HFF-Myc (cell line): Measurements from ENCODE around the gene EPB41.

Source experiments
- DNase-seq: peaks from one replicate; pipeline ENCODE4 v3.0.0-alpha.2; 2011; ENCODE audit warnings: low read depth; ENCODE audit errors: extremely low read depth
- H3K4me3 ChIP-seq: replicated peaks from 2 replicates; pipeline ENCODE4 v1.5.1; 2011; ENCODE audit warnings: low read depth, mild to moderate bottlenecking, control low read depth, low read length
- TF ChIP-seq, protein P1 (sequence below): IDR thresholded peaks from 2 replicates; pipeline ENCODE4 v1.5.1; 2012; ENCODE audit warnings: mild to moderate bottlenecking, low read depth, low read length, control low read depth; ENCODE audit errors: missing control alignments

EPB41 gene

DNA sequence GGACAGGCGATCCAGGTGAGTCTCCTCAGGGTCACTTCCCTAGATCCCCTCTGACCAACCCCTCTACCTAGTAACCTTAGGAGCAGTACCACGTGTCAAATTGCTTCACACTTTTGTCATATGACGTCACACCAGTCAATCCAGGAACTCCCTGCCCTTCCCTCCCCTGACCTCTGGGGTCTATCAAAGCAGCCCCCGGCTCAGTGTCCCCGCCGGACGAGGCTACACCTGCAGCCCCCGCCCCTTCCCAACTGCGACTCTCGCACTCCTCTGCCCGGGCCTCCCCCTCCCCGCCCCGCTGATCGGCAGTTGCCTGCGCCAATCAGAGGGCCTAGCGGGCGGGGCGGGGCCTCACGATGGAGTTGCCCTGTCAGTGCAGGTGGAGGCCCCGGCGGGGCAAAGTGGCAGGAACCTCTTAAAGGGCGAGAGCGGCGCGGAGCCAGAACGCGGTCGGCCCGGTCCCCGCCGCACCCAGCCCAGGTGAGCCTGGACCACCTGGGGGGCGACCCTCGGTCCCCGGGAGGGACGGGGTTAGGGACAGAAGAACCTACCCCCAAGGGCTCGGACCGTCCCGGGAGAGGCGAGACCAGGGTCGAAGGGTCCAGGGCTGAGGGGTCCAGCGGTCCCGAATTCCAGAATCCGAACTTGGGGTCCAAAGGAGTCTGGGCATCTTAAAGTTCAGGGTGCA lies 27.5 kb upstream of the EPB41 start:
- peak overlapping the region; percentile 76 for H3K4me3 ChIP-seq
- TF ChIP-seq, protein P1, sequence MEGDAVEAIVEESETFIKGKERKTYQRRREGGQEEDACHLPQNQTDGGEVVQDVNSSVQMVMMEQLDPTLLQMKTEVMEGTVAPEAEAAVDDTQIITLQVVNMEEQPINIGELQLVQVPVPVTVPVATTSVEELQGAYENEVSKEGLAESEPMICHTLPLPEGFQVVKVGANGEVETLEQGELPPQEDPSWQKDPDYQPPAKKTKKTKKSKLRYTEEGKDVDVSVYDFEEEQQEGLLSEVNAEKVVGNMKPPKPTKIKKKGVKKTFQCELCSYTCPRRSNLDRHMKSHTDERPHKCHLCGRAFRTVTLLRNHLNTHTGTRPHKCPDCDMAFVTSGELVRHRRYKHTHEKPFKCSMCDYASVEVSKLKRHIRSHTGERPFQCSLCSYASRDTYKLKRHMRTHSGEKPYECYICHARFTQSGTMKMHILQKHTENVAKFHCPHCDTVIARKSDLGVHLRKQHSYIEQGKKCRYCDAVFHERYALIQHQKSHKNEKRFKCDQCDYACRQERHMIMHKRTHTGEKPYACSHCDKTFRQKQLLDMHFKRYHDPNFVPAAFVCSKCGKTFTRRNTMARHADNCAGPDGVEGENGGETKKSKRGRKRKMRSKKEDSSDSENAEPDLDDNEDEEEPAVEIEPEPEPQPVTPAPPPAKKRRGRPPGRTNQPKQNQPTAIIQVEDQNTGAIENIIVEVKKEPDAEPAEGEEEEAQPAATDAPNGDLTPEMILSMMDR, result no peak
- no peak for DNase-seq

DNA sequence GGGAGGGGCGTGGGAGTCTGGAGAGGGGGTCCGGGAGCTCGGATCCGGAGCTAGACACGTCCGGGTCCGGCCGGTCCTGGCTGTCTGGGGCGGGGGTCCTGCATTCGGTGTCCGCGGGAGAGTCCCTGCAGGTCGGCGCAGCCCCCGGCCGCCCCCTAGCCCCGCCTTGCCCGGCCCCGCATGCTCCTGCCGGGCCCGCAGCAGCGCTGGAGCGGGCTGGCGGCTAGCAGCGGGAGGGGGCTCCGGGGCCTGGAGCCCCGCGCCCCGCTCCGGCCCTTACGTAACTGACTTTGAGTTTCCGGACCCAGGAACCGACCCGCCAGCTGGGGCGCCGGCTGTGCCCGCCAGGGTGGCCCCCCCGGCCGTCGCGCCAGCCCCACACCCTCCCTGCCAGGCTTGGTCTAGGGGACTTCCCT lies 26.9 kb upstream of the EPB41 start:
- DNase-seq, result no peak
- peak overlapping the region; percentile 76 for H3K4me3 ChIP-seq
- TF ChIP-seq, protein P1, result no peak

DNA sequence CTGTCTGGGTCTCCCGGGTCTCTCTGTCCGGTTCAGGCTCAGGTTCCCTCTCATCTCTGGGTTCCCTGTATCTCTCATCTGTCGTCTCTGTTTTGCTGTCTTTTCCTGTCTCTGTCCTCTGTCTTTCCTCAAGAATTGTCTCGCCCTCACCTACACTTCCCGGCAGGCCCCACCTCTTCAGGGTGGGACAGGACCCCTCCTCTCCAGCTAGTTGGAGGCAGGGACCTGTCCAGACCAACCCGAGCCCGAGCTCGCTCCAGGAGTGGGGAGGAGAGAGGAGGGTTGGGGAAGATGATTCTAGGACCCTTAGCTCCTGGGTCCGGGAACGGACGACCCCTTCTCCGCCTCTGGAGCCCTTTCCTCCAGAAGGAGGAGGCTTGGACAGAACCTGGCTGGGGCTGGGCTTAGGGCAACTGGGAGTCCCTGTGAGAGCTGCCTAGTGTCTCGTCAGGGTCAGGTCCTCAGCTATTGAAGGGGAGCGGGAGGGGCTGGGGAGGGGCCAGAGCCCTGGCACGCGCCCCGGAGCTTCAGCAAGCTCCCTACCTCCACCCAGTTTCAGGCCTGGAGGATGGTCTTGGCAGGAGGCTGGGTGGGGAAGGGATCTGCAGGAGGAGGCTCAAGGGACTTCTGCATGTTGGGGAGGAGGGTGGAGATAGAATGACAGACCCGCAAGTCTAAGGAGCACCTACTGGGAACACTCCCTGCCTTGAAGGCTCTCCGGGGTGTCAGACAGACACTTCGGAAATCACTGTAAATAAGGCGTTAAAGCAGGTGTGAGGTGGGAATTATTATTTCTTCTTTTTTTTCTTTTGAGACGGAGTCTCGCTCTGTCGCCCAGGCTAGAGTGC lies 26.3 kb upstream of the EPB41 start:
- H3K4me3 ChIP-seq, result peak overlapping the region; percentile 76
- TF ChIP-seq, protein P1, result no peak
- no peak for DNase-seq

DNA sequence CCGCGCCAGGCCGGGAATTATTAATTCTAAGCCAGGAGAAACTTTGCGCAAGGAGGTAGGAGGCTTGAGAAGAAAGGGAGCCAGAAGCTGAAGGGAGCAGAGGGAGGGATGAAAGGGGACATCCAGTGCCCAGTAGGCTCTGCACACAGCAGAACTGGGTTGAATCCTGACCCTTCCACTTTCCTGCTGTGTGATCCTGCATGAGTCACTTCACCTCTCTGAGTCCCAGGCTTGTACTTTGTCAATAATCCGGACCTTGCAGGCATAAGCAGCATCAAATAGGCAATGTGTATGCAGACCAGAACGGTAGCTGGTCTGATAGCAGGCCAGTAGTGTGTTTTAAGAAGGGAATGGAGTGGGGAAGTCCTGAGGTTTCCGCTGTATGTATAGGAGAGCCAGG lies 25.5 kb upstream of the EPB41 start:
- DNase-seq, result no peak
- H3K4me3 ChIP-seq, result no peak overlapping the region
- TF ChIP-seq, protein P1, result no peak

DNA sequence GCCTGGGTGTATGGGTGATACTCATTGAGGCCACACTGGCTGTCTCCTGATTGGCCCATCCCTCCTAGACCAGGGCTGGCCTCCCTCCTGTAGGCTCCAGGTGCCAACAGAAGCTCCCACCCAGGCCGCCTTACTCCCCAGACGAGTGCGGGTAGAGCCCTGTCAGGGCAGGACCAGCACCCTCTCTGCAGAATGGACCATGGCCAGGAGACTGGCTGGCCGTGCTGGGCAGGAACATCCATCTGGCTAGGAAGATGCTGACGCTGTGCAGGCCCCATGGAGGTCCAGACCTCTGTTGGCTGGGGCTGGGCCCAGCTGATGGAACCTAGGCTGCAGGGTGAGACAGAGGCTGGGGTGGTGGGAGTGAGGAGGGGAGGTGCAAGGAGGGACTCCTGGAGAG lies 25.0 kb upstream of the EPB41 start:
- no peak overlapping the region for H3K4me3 ChIP-seq
- TF ChIP-seq, protein P1, result no peak
- DNase-seq, result no peak

DNA sequence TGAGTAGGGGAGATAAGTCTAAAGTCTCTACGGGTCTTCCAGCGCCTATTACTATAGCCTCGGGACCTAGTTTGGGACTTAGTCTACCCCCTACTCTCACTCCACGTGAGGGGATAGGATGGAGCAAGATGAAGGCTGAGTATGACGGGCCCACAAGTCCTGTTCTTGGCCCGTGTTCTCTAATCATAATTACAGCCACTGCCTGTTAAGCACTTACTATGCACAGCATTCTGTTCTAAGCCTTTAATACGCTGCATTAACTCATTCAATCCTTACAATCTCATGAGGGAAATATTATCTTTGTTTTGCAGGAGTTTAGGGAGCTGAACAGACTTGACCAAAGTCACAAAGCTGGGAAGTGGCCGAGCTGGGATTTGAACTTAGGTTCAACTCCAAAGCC lies 23.9 kb upstream of the EPB41 start:
- H3K4me3 ChIP-seq, result no peak overlapping the region
- TF ChIP-seq, protein P1, result no peak
- no peak for DNase-seq
